Measurements from ENCODE around the gene NOP53.

DNA sequence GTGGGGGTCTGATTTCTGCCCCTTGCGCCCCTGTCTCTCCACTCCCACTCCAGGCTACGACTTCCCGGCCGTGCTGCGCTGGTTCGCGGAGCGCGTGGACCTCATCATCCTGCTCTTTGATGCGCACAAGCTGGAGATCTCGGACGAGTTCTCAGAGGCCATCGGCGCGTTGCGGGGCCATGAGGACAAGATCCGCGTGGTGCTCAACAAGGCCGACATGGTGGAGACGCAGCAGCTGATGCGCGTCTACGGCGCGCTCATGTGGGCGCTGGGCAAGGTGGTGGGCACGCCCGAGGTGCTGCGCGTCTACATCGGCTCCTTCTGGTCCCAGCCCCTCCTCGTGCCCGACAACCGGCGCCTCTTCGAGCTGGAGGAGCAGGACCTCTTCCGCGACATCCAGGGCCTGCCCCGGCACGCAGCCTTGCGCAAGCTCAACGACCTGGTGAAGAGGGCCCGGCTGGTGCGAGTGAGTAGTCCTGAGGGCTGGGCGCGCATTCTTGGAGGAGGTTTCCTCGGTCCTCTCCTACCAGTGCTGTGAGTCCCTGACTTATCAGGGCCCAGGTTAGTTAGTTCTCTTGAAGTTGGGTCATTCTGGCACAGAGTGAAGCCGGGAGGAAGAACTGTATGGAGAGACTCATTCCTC is 19.5 kb upstream of the NOP53 start:
- TF ChIP-seq, protein P1, sequence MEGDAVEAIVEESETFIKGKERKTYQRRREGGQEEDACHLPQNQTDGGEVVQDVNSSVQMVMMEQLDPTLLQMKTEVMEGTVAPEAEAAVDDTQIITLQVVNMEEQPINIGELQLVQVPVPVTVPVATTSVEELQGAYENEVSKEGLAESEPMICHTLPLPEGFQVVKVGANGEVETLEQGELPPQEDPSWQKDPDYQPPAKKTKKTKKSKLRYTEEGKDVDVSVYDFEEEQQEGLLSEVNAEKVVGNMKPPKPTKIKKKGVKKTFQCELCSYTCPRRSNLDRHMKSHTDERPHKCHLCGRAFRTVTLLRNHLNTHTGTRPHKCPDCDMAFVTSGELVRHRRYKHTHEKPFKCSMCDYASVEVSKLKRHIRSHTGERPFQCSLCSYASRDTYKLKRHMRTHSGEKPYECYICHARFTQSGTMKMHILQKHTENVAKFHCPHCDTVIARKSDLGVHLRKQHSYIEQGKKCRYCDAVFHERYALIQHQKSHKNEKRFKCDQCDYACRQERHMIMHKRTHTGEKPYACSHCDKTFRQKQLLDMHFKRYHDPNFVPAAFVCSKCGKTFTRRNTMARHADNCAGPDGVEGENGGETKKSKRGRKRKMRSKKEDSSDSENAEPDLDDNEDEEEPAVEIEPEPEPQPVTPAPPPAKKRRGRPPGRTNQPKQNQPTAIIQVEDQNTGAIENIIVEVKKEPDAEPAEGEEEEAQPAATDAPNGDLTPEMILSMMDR (conservative IDR thresholded peaks at IDR 0.05; ENCODE audit: low read depth, low read length) = no peak
- no peak for TF ChIP-seq EZH2 (IDR thresholded peaks at IDR 0.05; ENCODE audit: borderline replicate concordance, low read depth, low read length, poor library complexity, severe bottlenecking)
